Body of pancreas (tissue), 4 donors: Measurements from ENCODE around the gene EPHX1. TPM values are rescaled to one million over a fixed set of nuclear protein-coding genes. Genes with fewer than 3 reads are reported as not detected.
A peak's percentile ranks its signal among the peaks of the same experiment; 100 is the strongest.

Experiments used
- ATAC-seq: fragments of 150-250 bp; one replicate; pipeline ENCODE4 v1.9.1; 2016
- DNase-seq, 4 donors: peaks; one replicate each; pipeline ENCODE4 v3.0.0-alpha.2; 2019
- H3K27ac ChIP-seq, 4 donors: fragments of 200-600 bp; sonication (generic); 1 replicate in 3 of 4; 2 replicates in 1 of 4; pipeline versions ENCODE4 v1.5.1 to v1.6.1; 2016 to 2019; ENCODE audit warnings: mild to moderate bottlenecking in 1 of 4, mixed read lengths in 1 of 4, moderate library complexity in 1 of 4
- H3K27me3 ChIP-seq, 2 donors: fragments of 200-600 bp; sonication (generic); one replicate each; pipeline ENCODE4 v1.6.0; 2016; ENCODE audit warnings: mild to moderate bottlenecking in 1 of 2
- H3K36me3 ChIP-seq, 2 donors: fragments of 200-600 bp; sonication (generic); replicated peaks in 1 of 2; 2 replicates each; pipeline ENCODE4 v1.5.1; 2016; ENCODE audit warnings: low read depth in 2 of 2; ENCODE audit not compliant: insufficient read depth in 1 of 2
- H3K4me1 ChIP-seq: fragments of 200-600 bp; sonication (generic); one replicate; pipeline ENCODE4 v1.6.0; 2016
- H3K4me3 ChIP-seq, 2 donors: fragments of 200-600 bp; sonication (generic); 1 replicate in 1 of 2; 2 replicates in 1 of 2; pipeline ENCODE4 v1.5.1; 2016 to 2019
- H3K9me3 ChIP-seq, 3 donors: fragments of 200-600 bp; sonication (generic); 1 replicate in 2 of 3; 2 replicates in 1 of 3; pipeline ENCODE4 v1.5.1; 2016
- POLR2A ChIP-seq, 3 donors: fragments of 450-650 bp; IDR thresholded peaks; one replicate each; pipeline ENCODE4 v1.6.1; 2016; ENCODE audit warnings: antibody characterized with exemption in 3 of 3, mild to moderate bottlenecking in 2 of 3
- WGBS, 2 donors: methylation state at CpG; one replicate each; pipeline ENCODE4 v1.1.5; 2017; 5-methylcytosine and 5-hydroxymethylcytosine counted together
- intact Hi-C: fragments of 100-400 bp; cut with DNase I; formaldehyde crosslinking; loops from one replicate; pipeline ENCODE4 v1.15.1; 2023
- total RNA-seq, 2 donors: library from RNA; depleted of rRNA; stranded (reverse); fragments of >200 nt; gene quantifications; one replicate each; pipeline ENCODE4 v1.1.0, GENCODE V29; 2016
- TF ChIP-seq, protein P1 (sequence below), 7 experiments: fragments of 450-650 bp in 4 of 7; fragments of 200-600 bp in 3 of 7; sonication (generic) in 3 of 7; IDR thresholded peaks; one replicate each; pipeline ENCODE4 v1.5.1; 2016 to 2019; ENCODE audit warnings: antibody characterized with exemption in 7 of 7

EPHX1 gene
- total RNA-seq, 2 donors from 2014 or later: 109 to 136 TPM

- H3K27ac ChIP-seq: peak within 1 kb of the TSS; percentile 93 to 96 (median 96)
- intact Hi-C loops: no loop called here
- peaks cover 63% of the 10 kb centered on the region for H3K4me1 ChIP-seq
- ATAC-seq: peak; percentile 7
- H3K9me3 ChIP-seq: no peaks in the 10 kb centered on the region
- WGBS, 2 donors: 65% methylated on average over 9 of the region's 11 CpGs; no CpG with 5 or more reads in 1 of the 2 donors
- no peaks in the 10 kb centered on the region for H3K36me3 ChIP-seq
- H3K4me3 ChIP-seq: no peak within 1 kb of the TSS
- peak; percentile 45 to 62 (median 52) for DNase-seq
- no peaks in the 10 kb centered on the region for H3K27me3 ChIP-seq
- TF ChIP-seq, protein P1, sequence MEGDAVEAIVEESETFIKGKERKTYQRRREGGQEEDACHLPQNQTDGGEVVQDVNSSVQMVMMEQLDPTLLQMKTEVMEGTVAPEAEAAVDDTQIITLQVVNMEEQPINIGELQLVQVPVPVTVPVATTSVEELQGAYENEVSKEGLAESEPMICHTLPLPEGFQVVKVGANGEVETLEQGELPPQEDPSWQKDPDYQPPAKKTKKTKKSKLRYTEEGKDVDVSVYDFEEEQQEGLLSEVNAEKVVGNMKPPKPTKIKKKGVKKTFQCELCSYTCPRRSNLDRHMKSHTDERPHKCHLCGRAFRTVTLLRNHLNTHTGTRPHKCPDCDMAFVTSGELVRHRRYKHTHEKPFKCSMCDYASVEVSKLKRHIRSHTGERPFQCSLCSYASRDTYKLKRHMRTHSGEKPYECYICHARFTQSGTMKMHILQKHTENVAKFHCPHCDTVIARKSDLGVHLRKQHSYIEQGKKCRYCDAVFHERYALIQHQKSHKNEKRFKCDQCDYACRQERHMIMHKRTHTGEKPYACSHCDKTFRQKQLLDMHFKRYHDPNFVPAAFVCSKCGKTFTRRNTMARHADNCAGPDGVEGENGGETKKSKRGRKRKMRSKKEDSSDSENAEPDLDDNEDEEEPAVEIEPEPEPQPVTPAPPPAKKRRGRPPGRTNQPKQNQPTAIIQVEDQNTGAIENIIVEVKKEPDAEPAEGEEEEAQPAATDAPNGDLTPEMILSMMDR (IDR thresholded peaks at IDR 0.05): no peak
- peak; percentile 61 to 85 (median 84) for TF ChIP-seq POLR2A (IDR thresholded peaks at IDR 0.05)
Observed at GRCh38 chr1:225888898-225889601, 79.1 kb downstream of the EPHX1 start, which contains the start of gene LEFTY1. Gene LEFTY1, minus strand, starts transcription at chr1:225889146. Its CDS starts 80 bp downstream, at chr1:225889066.

DNA sequence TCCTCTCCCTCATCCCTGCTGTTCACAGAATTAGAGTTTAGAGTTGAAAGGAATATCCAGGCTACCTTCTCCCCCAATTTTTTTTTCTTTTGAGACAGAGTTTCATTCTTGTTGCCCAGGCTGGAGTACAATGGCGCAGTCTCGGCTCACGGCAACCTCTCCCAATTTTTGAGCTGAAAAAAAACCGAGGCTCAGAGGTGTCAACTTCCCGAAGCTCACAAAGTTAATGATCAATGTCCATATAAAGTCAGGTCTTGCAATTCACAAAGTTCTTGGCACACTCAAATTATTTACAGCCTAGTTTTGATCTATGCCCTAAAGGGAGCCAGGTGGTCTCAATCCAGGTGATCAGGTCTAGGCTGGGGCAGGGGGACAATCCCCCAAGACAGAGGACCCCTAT, 79.8 kb downstream of the EPHX1 start:
- Histone ChIP-seq H3K4me1 (peaks cover 67% of the 10 kb centered on the region), H3K4me3 (no peak overlapping the region), H3K36me3 (no peaks in the 10 kb centered on the region), H3K9me3 (no peaks in the 10 kb centered on the region), H3K27ac (peak overlapping the region; percentile 93 to 96 (median 96)), H3K27me3 (no peaks in the 10 kb centered on the region)
- 35 to 53% methylated on average over 5 of the region's 5 CpGs for WGBS, 2 donors
- no peak for ATAC-seq
- intact Hi-C loops: no loop called here
- no peak for DNase-seq
- TF ChIP-seq, protein P1 (IDR thresholded peaks at IDR 0.05): no peak
- TF ChIP-seq POLR2A (IDR thresholded peaks at IDR 0.05): no peak

GRCh38 chr1:225890346-225891228, 80.7 kb downstream of the EPHX1 start:
- intact Hi-C loops: no loop called here
- H3K9me3 ChIP-seq: no peaks in the 10 kb centered on the region
- H3K4me3 ChIP-seq: no peak overlapping the region
- TF ChIP-seq POLR2A (IDR thresholded peaks at IDR 0.05): no peak
- TF ChIP-seq, protein P1 (IDR thresholded peaks at IDR 0.05): no peak
- no peaks in the 10 kb centered on the region for H3K36me3 ChIP-seq
- peak; percentile 21 for ATAC-seq
- peaks cover 67% of the 10 kb centered on the region for H3K4me1 ChIP-seq
- peak overlapping the region; percentile 93 to 96 (median 96) for H3K27ac ChIP-seq
- 32 to 34% methylated on average over 5 to 6 of the region's 6 CpGs for WGBS, 2 donors
- H3K27me3 ChIP-seq: no peaks in the 10 kb centered on the region
- DNase-seq: peak in 3 of 4 donors; percentile 38 to 66 (median 58)

DNA sequence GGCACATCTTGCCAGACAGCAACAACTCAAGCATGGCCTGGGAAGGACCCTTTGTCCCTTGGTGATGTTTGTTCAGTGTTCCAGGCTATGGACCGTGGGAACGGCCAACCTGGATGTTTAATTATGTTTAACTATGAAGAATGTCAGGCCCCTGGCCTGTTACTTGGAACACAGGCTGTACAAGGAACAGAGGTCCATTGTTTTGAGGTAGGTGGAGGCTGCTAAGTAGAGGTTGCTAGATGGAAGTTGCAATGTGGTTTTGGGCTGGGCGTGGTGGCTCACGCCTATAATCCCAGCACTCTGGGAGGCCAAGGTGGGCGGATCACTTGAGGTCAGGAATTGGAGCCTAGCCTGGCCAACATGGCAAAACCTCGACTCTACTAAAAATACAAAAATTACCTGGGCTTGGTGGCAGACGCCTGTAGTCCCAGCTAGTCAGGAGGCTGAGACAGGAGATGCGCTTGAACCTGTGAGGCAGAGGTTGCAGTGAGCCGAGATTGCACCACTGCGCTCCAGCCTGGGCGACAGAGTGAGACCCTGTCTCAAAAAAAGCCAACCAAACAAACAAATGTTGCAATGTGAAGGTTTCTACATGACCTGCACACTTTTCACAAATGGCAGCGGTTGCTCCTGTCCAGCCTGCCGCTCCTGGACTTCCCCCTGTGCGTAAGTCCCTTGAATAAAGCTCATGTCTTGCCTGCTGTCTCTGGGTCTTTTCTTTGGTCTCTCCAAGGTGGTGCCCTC, 81.5 kb downstream of the EPHX1 start:
- TF ChIP-seq POLR2A (IDR thresholded peaks at IDR 0.05): peak in 2 of 3 donors; percentile 49 to 52
- TF ChIP-seq, protein P1 (IDR thresholded peaks at IDR 0.05): no peak
- no peak overlapping the region for H3K4me3 ChIP-seq
- WGBS, 2 donors: 42 to 60% methylated on average over 13 to 14 of the region's 14 CpGs
- peak; percentile 86 to 95 (median 90) for DNase-seq
- H3K4me1 ChIP-seq: peaks cover 71% of the 10 kb centered on the region
- peak; percentile 86 for ATAC-seq
- intact Hi-C loops: no loop called here
- no peaks in the 10 kb centered on the region for H3K27me3 ChIP-seq
- H3K27ac ChIP-seq: peak overlapping the region; percentile 93 to 96 (median 96)
- no peaks in the 10 kb centered on the region for H3K9me3 ChIP-seq
- no peaks in the 10 kb centered on the region for H3K36me3 ChIP-seq
